ENCODE data around the gene SCFD2. TPM values are rescaled to one million over a fixed set of nuclear protein-coding genes. Genes with fewer than 3 reads are reported as not detected.
A peak's percentile ranks its signal among the peaks of the same experiment; 100 is the strongest.

The SCFD2 gene
- total RNA-seq, 4 donors from 2014 or later, result 8.9 to 16.0 (median 14.8) TPM

DNA sequence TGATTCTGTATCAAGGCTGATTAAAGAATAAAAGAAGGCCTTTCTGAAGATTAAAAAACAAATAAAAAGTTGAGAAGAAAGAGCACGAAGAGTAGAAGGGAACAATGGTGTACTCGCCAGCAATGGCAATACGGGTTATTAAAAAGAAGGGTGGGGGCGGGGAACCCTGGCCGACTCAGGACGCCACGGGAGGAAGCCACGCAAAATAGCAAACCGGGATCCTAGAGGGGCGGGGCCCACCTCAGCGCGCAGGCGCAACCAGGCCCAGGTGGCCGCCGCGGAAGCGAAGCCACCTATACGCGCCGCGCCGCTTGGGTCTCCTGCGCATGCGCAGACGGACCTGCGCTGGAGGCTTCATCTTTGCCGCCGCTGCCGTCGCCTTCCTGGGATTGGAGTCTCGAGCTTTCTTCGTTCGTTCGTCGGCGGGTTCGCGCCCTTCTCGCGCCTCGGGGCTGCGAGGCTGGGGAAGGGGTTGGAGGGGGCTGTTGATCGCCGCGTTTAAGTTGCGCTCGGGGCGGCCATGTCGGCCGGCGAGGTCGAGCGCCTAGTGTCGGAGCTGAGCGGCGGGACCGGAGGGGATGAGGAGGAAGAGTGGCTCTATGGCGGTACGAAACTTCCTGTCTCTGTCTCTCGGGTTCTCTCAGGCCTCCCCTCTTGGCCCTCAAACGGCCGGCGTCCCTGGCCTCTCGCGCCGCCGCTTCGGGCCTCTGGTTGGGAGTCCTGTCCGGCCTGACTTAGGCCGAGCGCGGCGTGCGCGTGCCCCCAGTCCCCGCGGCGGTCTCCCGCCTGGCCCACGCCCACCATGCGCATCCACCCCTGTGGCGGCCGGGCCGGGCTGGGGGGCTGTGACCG is 11.7 kb upstream of the SCFD2 start, which contains the start of gene FIP1L1:
TSS of gene FIP1L1 (plus strand) at position 323 of the 852 bp plus-strand sequence. CDS start at position 521, 198 bp downstream.
- H3K27me3 ChIP-seq, result peaks cover 0 to 4% (median 0%) of the 10 kb centered on the region in 3 donors
- intact Hi-C loops (cut with DNase I; ENCODE audit: low total_unique reads), result loop anchor here (1.0 to 10.0 kb wide), 3 partner anchors 11 to 685 kb away; partner anchors contain the start of genes CHIC2 and SCFD2
- peak within 1 kb of the TSS; percentile 84 to 93 (median 90) for H3K4me3 ChIP-seq
- ATAC-seq (peak; percentile 96 to 97), DNase-seq (peak; percentile 84 to 94)
- in situ Hi-C loops (cut with MboI; ENCODE audit: low sequenced_read_pairs in 4 of 4), result loop anchor here in 2 of 4 donors (25.0 kb wide), 3 partner anchors 365 to 860 kb away; partner anchors contain the start of genes PDGFRA (in 1 of the 2) and RASL11B (in 1 of the 2)
- peaks cover 0 to 5% of the 10 kb centered on the region in 2 donors for H3K36me3 ChIP-seq
- TF ChIP-seq, protein P1, sequence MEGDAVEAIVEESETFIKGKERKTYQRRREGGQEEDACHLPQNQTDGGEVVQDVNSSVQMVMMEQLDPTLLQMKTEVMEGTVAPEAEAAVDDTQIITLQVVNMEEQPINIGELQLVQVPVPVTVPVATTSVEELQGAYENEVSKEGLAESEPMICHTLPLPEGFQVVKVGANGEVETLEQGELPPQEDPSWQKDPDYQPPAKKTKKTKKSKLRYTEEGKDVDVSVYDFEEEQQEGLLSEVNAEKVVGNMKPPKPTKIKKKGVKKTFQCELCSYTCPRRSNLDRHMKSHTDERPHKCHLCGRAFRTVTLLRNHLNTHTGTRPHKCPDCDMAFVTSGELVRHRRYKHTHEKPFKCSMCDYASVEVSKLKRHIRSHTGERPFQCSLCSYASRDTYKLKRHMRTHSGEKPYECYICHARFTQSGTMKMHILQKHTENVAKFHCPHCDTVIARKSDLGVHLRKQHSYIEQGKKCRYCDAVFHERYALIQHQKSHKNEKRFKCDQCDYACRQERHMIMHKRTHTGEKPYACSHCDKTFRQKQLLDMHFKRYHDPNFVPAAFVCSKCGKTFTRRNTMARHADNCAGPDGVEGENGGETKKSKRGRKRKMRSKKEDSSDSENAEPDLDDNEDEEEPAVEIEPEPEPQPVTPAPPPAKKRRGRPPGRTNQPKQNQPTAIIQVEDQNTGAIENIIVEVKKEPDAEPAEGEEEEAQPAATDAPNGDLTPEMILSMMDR (IDR thresholded peaks at IDR 0.05 in 4 of 5, conservative IDR thresholded peaks at IDR 0.05 in 1 of 5), result no peak
- TF ChIP-seq POLR2A (IDR thresholded peaks at IDR 0.05), result peak; percentile 77 to 84
- H3K9me3 ChIP-seq, result no peaks in the 10 kb centered on the region
- H3K4me1 ChIP-seq, result peaks cover 13% of the 10 kb centered on the region in 2 donors
- H3K27ac ChIP-seq, result peak within 1 kb of the TSS; percentile 85 to 87 (median 85)

DNA sequence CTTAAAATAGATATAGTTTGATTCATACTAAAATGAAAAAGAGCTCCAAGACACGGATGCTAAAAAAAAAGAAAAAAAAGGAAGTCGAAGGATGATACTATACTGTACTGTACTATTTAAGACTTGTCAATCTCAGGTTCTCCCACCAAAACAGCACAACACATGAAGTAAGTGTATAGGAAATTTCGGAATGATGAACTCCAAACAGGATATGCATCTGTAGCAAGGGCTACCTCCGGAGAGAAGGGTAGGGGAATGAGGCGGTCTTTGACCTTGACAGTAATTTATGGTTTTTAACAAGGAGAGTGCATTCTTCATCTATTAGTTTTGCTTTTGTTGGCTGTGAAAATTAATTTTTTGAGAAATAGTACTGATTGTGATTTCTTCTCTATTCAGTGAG is 11.0 kb upstream of the SCFD2 start:
- Histone ChIP-seq H3K27ac (peak overlapping the region; percentile 85 to 87 (median 85)), H3K36me3 (no peaks in the 10 kb centered on the region), H3K4me1 (peaks cover 13% of the 10 kb centered on the region in 2 donors), H3K9me3 (no peaks in the 10 kb centered on the region), H3K27me3 (peaks cover 0 to 5% (median 0%) of the 10 kb centered on the region in 3 donors), H3K4me3 (peak overlapping the region; percentile 84 to 93 (median 90))
- in situ Hi-C loops (cut with MboI; ENCODE audit: low sequenced_read_pairs in 4 of 4) (loop anchor here in 2 of 4 donors (25.0 kb wide), 3 partner anchors 365 to 860 kb away; partner anchors contain the start of genes PDGFRA (in 1 of the 2) and RASL11B (in 1 of the 2)), intact Hi-C loops (cut with DNase I; ENCODE audit: low total_unique reads) (loop anchor here (1.0 to 10.0 kb wide), 3 partner anchors 11 to 685 kb away; partner anchors contain the start of genes CHIC2 and SCFD2)
- TF ChIP-seq, protein P1 (IDR thresholded peaks at IDR 0.05 in 4 of 5, conservative IDR thresholded peaks at IDR 0.05 in 1 of 5), result no peak
- TF ChIP-seq POLR2A (IDR thresholded peaks at IDR 0.05), result no peak
- DNase-seq, result no peak
- no peak for ATAC-seq

DNA sequence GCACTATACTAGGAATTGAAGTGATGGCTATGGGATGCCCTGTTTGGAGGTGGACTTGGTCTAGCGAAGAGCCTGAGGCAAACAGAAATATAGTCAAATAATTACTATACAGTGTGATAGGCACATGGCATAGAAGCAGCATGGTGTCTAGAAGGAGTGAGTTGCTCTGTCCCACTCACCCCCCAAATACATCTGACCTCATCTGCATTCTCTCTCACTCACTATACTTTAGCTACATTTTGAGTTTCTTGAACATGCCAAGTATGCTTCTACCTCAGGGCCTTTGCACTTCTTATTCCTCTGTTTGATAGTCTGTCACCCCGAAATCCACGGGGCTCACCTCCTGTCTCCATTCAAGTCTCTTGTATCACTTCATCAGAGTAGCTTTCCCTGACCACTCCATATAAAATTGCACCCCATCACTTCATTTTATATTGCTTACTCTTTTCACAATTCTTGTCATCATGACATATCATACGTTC is 9.0 kb upstream of the SCFD2 start:
- in situ Hi-C loops (cut with MboI; ENCODE audit: low sequenced_read_pairs in 4 of 4), result loop anchor here in 3 of 4 donors (25.0 kb wide), 3 partner anchors 363 to 862 kb away; partner anchors contain the start of genes PDGFRA (in 2 of the 3) and RASL11B (in 1 of the 3)

More for the DNA sequence above, 9.0 kb upstream of the SCFD2 start:
- H3K4me1 ChIP-seq, result peaks cover 13% of the 10 kb centered on the region in 2 donors
- TF ChIP-seq, protein P1 (IDR thresholded peaks at IDR 0.05 in 4 of 5, conservative IDR thresholded peaks at IDR 0.05 in 1 of 5), result no peak
- no peak for TF ChIP-seq POLR2A (IDR thresholded peaks at IDR 0.05)
- no peaks in the 10 kb centered on the region for H3K9me3 ChIP-seq
- intact Hi-C loops (cut with DNase I; ENCODE audit: low total_unique reads), result loop anchor here (5.0 to 10.0 kb wide), 2 partner anchors 530 to 687 kb away; partner anchors contain the start of gene CHIC2
- no peak overlapping the region for H3K27ac ChIP-seq
- H3K4me3 ChIP-seq, result no peak overlapping the region
- H3K36me3 ChIP-seq, result no peaks in the 10 kb centered on the region
- ATAC-seq (no peak), DNase-seq (no peak)
- peaks cover 3 to 11% (median 6%) of the 10 kb centered on the region in 3 donors for H3K27me3 ChIP-seq
